Stimulated activated CD8-positive, alpha-beta memory T cell treated with anti-CD3 and anti-CD28 coated beads, Interleukin-12 subunit alpha, Interleukin-12 subunit beta, amount 100 ng/mL, for 1 hour (primary cell): ENCODE results near the gene FRS3.
"Not testable (repeated sequence)": the region's sequence is repeated elsewhere in the genome, so short reads cannot be mapped to it uniquely, and the experiment has no call there.

Experiments
- DNase-seq: peaks from one replicate; pipeline ENCODE4 v3.0.0-alpha.2; 2020; ENCODE audit warnings: low read depth

Gene FRS3, protein sequence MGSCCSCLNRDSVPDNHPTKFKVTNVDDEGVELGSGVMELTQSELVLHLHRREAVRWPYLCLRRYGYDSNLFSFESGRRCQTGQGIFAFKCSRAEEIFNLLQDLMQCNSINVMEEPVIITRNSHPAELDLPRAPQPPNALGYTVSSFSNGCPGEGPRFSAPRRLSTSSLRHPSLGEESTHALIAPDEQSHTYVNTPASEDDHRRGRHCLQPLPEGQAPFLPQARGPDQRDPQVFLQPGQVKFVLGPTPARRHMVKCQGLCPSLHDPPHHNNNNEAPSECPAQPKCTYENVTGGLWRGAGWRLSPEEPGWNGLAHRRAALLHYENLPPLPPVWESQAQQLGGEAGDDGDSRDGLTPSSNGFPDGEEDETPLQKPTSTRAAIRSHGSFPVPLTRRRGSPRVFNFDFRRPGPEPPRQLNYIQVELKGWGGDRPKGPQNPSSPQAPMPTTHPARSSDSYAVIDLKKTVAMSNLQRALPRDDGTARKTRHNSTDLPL

DNA sequence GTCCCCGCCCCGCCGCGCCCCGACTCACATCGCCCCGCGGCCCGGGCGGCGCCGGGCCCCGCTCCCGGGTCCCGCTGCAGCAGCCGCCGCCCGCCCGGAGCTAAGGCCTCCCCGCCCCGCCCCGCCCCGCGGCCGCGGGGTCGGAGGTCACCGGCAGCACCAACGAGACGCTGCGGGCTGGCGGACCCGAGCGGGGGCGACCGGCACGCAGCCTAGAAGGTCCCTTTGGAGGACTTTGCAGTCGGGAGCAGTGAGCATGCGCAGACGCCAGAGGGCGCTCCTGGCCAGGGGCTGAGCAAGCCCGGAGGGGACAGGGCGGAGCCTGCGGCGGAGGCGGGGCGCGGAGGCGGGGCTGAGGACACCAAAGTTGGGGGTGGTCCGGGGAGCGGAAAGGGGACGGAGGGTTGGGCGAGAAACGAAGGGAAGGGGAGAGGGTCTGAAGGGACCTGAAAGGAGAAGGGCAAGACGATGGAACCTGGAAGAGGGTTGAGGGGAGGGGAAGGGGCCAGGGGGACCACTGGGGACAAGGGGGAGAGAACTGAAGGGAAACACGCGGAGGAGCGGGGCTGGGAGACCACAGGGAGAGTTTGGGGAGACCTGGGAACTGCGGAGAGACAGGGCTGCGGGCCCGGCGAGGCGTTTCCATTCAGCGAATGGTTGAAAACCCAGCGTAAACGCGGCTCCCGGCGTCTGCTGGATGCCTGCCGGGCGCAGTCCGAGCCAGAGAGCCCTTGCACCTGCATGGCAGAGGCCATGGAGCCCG lies at the start of gene FRS3:
Gene FRS3 (minus strand): TSS at position 113 of the 763 bp plus-strand sequence. CDS start 2,913 bp downstream, outside the sequence.
- DNase-seq: peak; percentile 99

DNA sequence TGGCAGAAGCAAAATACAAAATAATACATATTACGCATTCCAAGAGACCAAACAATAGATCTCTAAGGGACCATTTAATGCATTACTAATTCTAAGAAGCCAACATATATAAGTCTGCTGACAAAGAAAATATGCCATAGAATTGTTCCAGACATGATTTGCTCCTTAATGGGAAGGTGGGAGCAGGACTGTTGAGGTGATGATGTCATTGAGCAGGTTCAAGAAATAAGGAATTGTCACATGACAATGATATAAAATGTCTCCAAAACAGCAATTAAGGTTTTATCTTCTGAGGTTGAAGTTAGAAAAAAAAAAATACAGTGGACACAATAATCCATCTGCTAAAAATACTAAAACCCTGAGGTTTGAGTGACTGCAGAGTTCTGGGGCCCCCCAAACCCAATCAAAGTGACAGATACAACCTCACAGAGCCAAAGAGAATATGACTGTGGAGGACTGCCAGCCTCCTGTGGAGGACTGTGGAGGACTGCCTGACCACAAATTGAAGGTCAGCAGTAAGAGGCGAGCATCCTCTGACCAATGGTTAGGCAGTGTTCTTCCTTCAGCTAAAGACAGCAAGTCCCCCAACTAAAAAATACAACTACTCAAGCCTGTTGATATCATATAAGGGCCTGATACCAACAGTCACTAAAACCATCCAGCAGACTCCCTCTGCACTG lies 46.8 kb upstream of the FRS3 start:
- DNase-seq: no peak

DNA sequence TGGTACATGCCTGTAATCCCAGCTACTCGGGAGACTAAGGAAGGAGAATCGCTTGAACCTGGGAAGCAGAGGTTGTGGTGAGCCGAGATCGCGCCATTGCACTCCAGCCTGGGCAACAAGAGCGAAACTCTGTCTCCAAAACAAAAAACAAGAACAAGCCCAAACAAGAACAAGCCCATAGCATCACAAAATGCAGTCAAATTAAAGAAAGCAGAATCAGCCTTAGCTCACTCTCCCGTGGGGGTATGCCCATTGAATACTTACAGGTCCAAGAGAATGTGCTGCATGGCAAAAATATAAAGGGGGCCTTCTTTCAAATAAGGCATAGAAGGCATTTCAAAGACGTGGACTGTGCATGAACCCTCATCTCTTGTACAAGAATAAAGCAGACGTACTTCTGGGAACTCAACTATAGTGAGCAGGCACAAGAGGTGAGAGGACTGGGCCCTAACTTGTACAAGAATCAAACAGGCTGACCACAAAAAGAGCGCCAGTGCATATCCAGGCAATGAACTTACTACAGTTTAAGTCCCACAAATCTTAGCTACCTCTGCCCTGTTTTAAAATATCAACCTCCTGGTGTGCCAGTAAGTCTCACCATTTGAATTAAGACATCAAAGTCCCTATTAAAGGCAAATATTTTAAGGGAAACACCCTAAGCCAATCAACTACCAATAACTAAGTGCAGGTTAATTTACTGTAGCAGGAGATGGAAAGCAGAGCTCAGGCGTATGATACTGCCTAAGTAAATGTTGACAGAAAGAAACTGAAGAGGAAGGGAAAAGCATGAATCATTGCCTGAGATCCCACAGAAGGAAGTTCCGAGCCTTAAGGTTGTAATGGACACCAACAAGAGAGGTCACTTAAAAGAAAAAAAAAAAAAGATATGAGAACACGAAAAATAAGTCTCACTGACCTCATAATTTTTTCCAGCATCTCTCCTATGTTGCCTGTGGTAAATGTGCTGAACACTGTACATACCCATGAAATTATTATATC lies 45.2 kb upstream of the FRS3 start:
- no peak for DNase-seq

DNA sequence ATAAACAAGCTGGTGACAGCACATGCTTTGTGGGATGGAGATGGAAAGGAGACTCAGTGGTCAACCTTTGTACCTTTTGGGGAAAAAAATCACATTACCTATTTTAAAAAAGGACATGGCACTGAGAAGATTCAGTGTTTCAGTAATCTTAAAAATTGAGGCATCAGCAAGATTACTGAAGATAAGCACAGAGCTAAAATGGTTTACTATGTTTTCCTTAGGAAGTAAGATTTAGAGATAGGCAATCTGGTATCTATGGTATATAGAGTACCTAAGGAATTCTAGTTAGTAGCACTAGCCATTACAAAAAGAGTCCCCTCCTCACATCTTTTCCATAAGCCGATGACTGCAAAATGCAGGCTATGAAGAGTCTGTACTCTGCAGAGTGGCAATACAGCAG lies 43.5 kb upstream of the FRS3 start:
- no peak for DNase-seq

DNA sequence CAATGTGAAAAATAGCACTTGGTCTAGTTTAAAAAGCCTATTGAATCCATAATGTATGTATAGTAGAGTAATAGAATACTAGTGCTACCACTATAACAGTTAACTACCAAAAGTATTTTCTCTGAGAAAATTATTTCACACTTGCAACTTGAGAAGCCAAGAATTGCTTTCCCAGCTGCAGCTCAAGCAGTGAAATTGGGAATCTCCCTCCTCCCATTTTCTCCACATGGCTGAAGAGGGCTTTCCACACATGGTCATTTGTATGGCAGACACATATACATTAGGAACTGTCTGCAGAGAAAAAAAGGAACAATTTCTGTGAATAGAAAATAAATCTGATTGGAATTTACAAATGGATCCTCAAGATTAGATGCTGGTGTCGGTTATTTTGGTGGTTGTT lies 42.3 kb upstream of the FRS3 start:
- DNase-seq: no peak

DNA sequence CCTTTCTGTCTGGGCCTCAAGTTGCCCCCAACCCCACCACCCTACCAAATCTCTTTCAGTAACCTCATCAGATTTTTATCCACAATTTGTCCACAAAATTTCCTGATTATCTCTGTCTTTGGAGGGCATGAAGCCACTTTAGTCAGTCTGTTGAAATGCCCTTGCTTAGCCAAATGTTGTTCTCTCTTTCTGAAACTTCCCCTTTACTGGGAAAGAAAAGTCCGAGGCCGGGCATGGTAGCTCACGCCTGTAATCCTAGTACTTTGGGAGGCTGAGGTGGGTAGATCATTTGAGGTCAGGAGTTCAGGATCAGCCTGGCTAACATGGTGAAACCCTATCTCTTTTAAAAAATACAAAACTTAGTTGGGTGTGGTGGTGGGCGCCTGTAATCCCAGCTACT lies 41.6 kb upstream of the FRS3 start:
- DNase-seq: no peak

DNA sequence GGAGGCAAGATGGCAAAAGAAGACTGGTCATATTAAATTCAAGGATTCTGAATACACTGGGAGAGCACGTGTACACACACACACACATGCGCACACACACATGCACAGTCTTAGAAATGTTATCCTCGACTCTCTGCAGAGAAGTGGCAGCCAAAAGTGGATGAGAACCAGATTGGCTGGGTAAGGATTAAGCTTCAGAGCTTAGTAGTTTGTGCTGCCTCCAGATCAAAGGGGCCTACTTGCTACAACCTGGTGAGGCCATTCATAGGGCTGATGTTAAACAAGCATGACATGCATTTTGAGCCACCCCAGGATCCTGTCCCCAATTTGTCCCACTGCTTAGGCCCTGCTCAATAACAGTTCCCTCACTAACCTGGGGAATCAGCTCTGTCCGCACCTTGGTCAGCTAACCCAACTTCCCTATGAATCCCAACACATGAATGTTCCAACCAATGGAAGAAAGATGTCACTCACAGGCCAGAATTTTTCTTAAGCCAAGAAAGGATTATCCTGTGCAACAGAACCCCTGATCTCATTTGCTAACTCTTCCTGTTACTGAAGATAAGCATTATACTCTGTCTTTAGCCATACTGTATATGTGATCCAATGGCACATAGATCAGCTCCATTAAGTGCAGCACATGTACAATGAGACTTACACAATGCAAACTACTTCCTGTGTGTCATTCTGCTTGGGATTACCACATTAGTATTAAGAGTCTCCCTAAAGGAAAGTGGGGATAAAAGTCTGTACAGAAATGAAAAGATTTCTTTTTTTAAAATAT lies 38.8 kb upstream of the FRS3 start:
- DNase-seq: no peak

DNA sequence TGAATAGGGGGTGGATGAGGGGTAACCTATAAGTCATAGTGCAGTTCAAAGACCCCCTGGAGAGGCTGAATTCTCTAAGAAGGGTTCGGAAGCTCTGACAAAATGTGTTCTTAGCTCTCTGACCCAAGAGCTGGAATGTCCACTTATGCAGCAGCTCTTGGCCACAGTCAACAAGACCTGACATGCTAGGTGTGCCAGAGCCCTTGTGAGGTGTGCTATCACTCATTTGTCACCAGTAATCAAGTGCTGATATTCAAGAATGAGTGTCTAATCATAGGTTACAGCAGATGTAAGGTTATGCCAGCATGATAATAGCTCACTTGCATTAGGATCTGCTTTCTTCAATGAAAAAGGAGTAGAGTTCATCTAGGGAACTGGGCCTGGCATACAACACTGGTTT lies 35.9 kb upstream of the FRS3 start:
- DNase-seq: no peak

DNA sequence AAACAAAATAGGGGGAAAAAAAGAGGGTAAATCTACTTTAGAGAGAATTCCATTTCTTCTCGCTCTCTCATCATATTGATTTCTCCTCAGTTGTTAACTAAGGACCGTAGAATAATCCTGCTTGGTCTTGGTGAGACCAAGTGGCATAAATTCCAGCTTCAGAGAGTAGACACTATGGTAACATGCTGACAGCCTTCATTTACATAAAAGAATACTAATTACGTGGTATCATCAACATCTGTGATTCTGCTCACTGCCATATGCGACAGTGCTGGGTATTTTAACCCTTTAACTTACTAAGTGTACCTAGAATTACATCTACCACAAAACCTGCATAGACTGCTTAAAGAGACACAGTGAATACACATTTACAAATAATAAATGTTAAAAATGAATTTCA lies 34.9 kb upstream of the FRS3 start:
- DNase-seq: no peak

DNA sequence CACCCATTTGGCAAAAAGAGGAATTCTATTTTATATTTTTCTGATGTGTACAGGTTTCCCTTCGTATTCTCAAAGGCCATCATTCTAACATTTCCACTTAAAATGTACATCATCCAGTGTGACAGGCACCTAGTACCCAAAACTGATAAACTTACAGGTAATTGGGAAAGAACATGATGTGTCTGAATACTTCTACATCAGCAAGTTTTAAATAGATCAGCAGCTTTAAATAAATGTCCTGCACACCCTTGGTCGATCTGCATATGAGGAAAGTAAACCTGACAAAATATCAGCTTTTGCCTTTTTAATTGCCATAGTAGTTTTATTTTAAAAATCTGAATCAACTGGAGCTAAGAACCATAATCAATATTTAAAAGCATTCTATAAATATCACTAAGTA lies 34.3 kb upstream of the FRS3 start:
- no peak for DNase-seq

DNA sequence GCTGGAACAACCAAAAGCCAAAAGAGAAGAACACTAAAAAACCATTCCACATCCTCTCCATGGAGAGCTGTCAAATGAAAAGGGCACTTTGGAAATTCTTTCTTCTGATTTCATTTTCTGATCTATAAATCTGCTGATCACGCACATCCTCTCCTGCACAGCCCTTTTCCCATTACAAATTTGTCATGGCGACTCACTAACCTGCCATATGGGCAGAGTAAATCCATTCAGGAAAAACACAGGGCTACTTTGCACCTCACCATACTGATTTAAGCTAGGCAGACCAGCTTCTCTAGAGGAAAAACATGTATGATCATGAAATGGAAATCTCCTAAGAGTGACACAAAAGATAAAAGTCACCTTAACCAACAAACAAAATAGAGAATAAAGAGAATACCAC lies 33.8 kb upstream of the FRS3 start:
- no peak for DNase-seq

DNA sequence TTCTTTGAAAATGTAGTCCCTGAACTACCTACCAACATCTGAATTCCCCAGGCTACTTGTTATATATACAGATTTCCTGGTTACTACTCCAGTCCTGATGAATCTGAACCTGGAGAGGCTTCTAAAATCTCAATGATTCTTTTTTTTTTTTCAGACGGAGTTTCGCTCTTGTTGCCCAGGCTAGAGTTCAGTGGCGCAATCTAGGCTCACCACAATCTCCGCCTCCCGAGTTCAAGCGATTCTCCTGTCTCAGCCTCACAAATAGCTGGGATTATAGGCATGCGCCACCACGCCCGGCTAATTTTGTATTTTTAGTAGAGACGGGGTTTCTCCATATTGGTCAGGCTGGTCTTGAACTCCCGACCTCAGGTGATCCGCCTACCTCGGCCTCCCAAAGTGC lies 32.2 kb upstream of the FRS3 start:
- DNase-seq: not testable (repeated sequence)

DNA sequence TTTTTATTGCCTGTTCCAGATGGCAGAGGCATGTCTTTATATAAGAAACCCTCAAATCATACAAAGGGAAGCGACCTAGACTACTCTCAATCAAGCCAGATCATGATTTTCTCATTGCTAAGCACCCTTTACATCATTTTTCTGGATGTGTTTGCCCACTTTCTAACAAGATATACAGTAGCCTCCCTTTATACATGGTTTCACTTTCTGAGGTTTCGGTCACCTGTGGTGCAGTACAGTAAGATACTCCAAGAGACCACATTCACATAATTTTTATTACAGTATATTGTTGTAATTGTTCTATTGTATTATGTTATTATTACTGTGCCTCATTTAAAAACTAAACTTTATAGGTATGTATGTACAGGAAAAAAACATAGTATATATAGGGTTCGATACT lies 31.4 kb upstream of the FRS3 start:
- no peak for DNase-seq

DNA sequence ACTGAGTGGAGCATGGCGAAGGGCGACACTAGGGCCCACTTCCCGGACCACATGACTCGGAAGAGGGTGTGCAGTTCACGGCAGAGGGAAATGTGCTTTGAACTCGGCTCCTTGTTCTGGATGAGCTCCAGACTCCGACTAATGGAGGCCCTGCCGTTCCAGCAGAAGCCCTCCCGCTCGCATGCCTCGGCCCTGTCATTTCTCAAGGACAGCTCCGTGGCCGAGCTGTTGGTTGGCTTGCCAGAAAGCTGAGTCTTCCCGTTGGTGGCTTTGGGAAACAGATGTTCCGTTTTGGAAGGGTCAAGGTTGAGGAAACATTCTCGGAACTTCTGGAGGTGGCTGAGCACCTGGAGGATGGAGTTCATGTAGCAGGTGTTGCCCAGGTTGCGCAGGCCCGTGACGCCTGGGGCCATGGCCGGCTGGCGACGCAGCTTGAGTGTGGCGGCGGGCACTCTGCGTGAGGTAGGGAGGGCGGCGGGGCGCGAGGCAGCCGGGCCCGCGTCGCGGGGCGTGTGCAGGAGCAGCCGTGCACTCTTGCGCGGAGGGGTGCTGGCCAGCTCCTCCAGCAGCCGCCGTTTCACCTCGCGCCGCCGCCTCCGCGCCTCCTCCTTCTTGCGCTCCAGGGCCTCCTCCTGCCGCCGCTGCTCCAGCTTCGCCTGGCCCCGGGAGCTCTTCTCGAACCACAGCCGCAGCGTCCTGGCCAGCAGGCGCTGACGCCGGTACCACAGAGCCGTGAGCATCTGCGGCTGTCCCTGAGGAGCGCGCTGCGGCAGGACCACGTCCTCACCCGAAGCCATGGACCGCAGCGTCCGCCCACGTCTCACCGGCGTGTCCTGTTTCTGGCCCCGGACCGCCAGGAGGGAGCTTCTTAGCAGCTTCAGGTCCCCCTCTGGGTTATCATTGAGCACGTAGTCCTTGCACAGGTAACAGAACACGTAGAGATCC lies 26.4 kb upstream of the FRS3 start:
- no peak for DNase-seq

DNA sequence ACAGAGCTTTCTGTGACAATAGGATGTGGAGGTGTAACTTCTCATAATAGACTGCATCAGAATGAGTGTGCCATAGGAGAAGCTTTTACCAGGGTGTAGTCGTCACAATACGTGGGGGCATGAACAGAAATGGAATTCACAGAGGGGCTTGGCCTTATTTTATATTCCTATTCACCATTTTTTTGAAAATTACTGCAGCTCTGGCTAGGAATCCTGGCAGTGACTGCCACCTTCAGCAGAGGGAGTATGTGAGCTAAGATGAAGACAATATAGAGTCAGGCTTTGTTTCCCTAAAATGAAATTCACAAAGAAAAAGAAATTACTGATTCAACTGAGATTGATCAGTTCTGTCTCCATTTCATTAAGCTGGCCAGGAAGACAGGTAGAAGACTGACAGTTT lies 21.7 kb upstream of the FRS3 start:
- no peak for DNase-seq

DNA sequence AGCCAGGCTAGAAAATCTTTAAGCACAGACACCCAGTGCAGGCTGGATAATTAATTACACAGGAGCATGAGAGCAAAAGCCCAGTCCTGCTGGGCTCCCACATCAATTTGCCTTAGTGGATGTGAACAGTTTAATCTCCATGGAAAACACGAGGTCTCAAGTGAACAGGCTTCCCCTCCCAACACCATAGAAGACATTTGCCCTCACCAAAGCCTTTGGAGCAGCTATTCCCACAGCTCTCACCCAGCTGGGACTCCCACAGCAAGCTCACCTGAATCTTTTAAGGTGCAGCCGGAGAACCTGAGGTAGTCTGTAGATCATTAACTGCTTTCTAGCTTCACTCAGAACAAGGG lies 19.8 kb upstream of the FRS3 start:
- DNase-seq: no peak

DNA sequence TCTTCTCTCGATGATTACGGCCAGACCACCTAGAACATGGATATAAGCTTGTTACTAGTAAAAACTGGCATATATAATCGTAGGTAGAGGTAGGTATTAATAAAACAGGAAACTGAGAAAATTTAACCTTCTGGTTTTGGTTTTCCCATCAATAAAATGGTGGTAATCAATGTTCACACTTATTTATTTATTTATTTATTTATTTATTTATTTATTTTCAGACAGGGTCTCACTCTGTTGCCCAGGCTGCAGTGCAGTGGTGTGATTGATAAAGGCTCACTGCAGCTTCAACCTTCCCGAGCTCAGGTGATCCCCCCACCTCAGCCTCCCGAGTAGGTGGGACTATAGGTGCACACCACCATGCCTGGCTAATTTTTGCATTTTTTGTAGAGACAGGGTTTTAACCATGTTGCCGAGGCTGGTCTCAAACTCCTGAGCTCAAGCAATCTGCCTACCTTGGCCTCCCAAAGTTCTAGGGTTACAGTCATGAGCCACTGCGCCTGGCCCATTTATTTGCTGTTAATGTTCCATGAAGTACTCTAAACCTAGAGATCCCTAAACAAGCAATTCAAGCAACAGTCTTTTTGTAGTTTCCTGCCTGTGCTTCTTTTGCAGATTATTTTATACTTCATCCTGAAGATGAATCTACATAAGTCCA lies 19.3 kb upstream of the FRS3 start:
- no peak for DNase-seq

DNA sequence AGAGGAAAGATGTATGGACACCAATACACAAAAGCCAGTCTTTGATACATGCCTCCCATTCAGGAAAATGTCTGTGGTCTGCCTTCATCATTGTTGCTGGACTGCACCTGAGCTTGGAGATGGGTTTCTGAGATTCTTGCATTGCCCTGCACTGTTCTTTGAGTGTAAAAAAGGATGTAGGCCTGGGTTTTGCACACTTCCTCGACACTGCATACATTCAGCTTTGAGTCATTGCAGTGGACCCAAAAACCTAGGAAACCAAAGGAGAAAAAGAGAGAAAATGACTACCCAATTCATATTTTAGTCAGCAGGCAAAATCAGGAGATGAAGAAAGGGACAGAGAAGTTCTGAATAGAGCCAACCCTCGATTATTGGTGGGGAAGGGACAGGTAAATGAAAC lies 16.8 kb upstream of the FRS3 start:
- DNase-seq: no peak

DNA sequence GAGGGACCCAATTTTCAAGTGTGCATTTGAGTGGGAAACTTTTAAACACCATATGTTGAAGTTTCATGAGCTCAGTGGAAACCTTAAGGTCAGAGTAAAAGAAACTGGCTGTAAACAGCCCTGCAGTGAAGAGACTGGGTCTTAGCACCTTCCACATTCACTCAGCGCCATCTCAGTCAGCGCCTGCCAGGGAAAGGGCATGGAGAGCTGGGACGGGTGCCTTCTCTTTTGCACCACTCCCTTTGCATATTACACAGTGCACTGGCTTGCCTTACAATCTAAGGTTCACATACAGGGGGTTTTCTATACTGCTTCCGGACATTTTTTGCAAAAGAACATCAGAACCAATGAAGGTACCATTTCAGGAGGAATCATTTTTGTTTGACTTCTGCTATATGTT lies 12.3 kb upstream of the FRS3 start:
- no peak for DNase-seq
